HepG2 (cell line): ENCODE measurements around the gene PPP4R4. TPM values are rescaled to one million over a fixed set of nuclear protein-coding genes. Genes with fewer than 3 reads are reported as not detected.

Experiments
- AKAP8 ChIP-seq: sonication (generic); formaldehyde crosslinking; IDR thresholded peaks from 2 replicates; pipeline ENCODE4 v1.5.1; 2020; ENCODE audit warnings: mild to moderate bottlenecking, missing genetic modification reagents
- GABPB1 ChIP-seq: IDR thresholded peaks from 2 replicates; pipeline ENCODE4 v1.6.1; 2016; ENCODE audit warnings: mild to moderate bottlenecking, missing genetic modification reagents, moderate library complexity, missing compliant biosample characterization
- HOXA5 ChIP-seq: sonication (generic); formaldehyde crosslinking; IDR thresholded peaks from 2 replicates; pipeline ENCODE4 v1.4.0; 2020; ENCODE audit warnings: missing genetic modification reagents
- MTERF4 ChIP-seq: sonication (generic); formaldehyde crosslinking; IDR thresholded peaks from 2 replicates; pipeline ENCODE4 v1.8.0; 2023; ENCODE audit warnings: mild to moderate bottlenecking, missing genetic modification reagents
- PBX2 ChIP-seq: IDR thresholded peaks from 2 replicates; pipeline ENCODE4 v1.6.1; 2016; ENCODE audit warnings: control low read depth
- SNRNP70 ChIP-seq: fragments of 200-400 bp; formaldehyde crosslinking; IDR thresholded peaks from 2 replicates; pipeline ENCODE4 v1.6.1; 2017; ENCODE audit warnings: mild to moderate bottlenecking, low read depth, low read length, moderate library complexity
- TEAD2 ChIP-seq: sonication (generic); formaldehyde crosslinking; IDR thresholded peaks from 2 replicates; pipeline ENCODE4 v1.9.0; 2021; ENCODE audit warnings: missing genetic modification reagents
- TERF1 ChIP-seq: sonication (generic); formaldehyde crosslinking; IDR thresholded peaks from 2 replicates; pipeline ENCODE4 v1.8.0; 2022; ENCODE audit warnings: mild to moderate bottlenecking, missing genetic modification reagents, moderate library complexity
- YY1 ChIP-seq: IDR thresholded peaks from 2 replicates; pipeline ENCODE4 v1.6.1; 2011; ENCODE audit warnings: low read length, low read depth, moderate library complexity, mild to moderate bottlenecking; ENCODE audit not compliant: insufficient read depth, insufficient replicate concordance
- ZFP62 ChIP-seq: sonication (generic); formaldehyde crosslinking; IDR thresholded peaks from 2 replicates; pipeline ENCODE4 v1.4.0; 2020; ENCODE audit warnings: missing genetic modification reagents
- ZKSCAN8 ChIP-seq: IDR thresholded peaks from 2 replicates; pipeline ENCODE4 v1.6.1; 2016; ENCODE audit warnings: borderline replicate concordance, missing genetic modification reagents, missing compliant biosample characterization
- ZNF121 ChIP-seq: sonication (generic); formaldehyde crosslinking; IDR thresholded peaks from 2 replicates; pipeline ENCODE4 v1.5.0; 2020; ENCODE audit warnings: mild to moderate bottlenecking, missing genetic modification reagents
- ZNF235 ChIP-seq: sonication (generic); formaldehyde crosslinking; IDR thresholded peaks from 2 replicates; pipeline ENCODE4 v1.8.1; 2023; ENCODE audit warnings: mild to moderate bottlenecking, missing genetic modification reagents, borderline replicate concordance
- ZNF350 ChIP-seq: sonication (generic); formaldehyde crosslinking; IDR thresholded peaks from 2 replicates; pipeline ENCODE4 v1.4.0; 2020; ENCODE audit warnings: mild to moderate bottlenecking, low read depth, missing genetic modification reagents, borderline replicate concordance
- ZNF503 ChIP-seq: sonication (generic); formaldehyde crosslinking; IDR thresholded peaks from 2 replicates; pipeline ENCODE4 v1.4.0; 2020; ENCODE audit warnings: missing genetic modification reagents
- ZNF563 ChIP-seq: sonication (generic); formaldehyde crosslinking; IDR thresholded peaks from 2 replicates; pipeline ENCODE4 v1.8.0; 2022; ENCODE audit warnings: mild to moderate bottlenecking, moderate library complexity, missing genetic modification reagents
- ZNF616 ChIP-seq: sonication (generic); formaldehyde crosslinking; IDR thresholded peaks from 2 replicates; pipeline ENCODE4 v1.5.0; 2020; ENCODE audit warnings: low read depth, mild to moderate bottlenecking, missing genetic modification reagents
- ZNF639 ChIP-seq: conservative IDR thresholded peaks from 2 replicates; pipeline ENCODE4 v1.6.1; 2018; ENCODE audit warnings: missing genetic modification reagents
- ZNF710 ChIP-seq: sonication (generic); formaldehyde crosslinking; IDR thresholded peaks from 2 replicates; pipeline ENCODE4 v1.5.0; 2020; ENCODE audit warnings: mild to moderate bottlenecking, missing genetic modification reagents, borderline replicate concordance
- polyA plus RNA-seq, 8 experiments: library from polyadenylated mRNA; depleted of rRNA in 3 of 8; stranded (reverse) in 7 of 8; unstranded in 1 of 8; fragments of >200 nt; fragmentation: Illumina TruSeq in 4 of 8; extraction: Trizol in 4 of 8; gene quantifications; 2 replicates each; pipeline versions ENCODE4 v1.2.1 to v1.2.3, GENCODE V29; 2011 to 2016; ENCODE audit warnings: low read depth in 4 of 8, missing spikeins in 1 of 8, mixed read lengths in 1 of 8; ENCODE audit not compliant: insufficient read depth in 1 of 8
- total RNA-seq, 5 experiments: library from RNA; depleted of rRNA; stranded (reverse); fragments of >200 nt; fragmentation: Illumina TruSeq; extraction: Trizol; gene quantifications; 2 replicates each; pipeline ENCODE4 v1.2.3, GENCODE V29; 2016; ENCODE audit warnings: low read depth in 1 of 5

PPP4R4 gene
- total and polyA plus RNA-seq, 2 of the 13 experiments (the other 11 are each of a cell fraction or from before 2014, with no cell fraction given), result 9.5 to 19.8 TPM

- TF ChIP-seq ZNF235, result 0 out of 2 replicates have a peak, but pooled peaks have one; percentile 42
- TF ChIP-seq PBX2 (CRISPR knock-in tag), result no peak
- TF ChIP-seq AKAP8 (CRISPR knock-in tag), result no peak
- no peak for TF ChIP-seq TERF1 (CRISPR knock-in tag)
- no peak for TF ChIP-seq ZNF616
- peak; percentile 63; the same call in 1 of the 2 replicates for TF ChIP-seq ZNF710
- no peak for TF ChIP-seq SNRNP70
- peak; percentile 46; the same call in 1 of the 2 replicates for TF ChIP-seq ZNF563 (CRISPR knock-in tag)
- TF ChIP-seq ZKSCAN8, result no peak
- no peak for TF ChIP-seq ZFP62 (CRISPR knock-in tag)
- no peak for TF ChIP-seq ZNF503 (CRISPR knock-in tag)
- TF ChIP-seq YY1, result peak; percentile 28
- TF ChIP-seq HOXA5, result peak; percentile 19; the same call in 1 of the 2 replicates
- TF ChIP-seq ZNF639 (CRISPR knock-in tag), result no peak; the same call in 1 of the 2 replicates
- no peak for TF ChIP-seq TEAD2
- TF ChIP-seq MTERF4 (CRISPR knock-in tag), result no peak
- peak; percentile 79; the same call in 1 of the 2 replicates for TF ChIP-seq ZNF350 (CRISPR knock-in tag)
- TF ChIP-seq GABPB1, result peak; percentile 21; the same call in 1 of the 2 replicates
- 0 out of 2 replicates have a peak, but pooled peaks have one; percentile 30 for TF ChIP-seq ZNF121 (CRISPR knock-in tag)
Observed at GRCh38 chr14:94322648-94323570, 148.8 kb downstream of the PPP4R4 start, which contains the start of gene SERPINA6 (continued).
